GM12891 (cell line): ENCODE data around the gene FOXE3.

Source experiments
- POLR2A ChIP-seq: IDR thresholded peaks from 2 replicates; pipeline ENCODE4 v1.6.1; 2011; ENCODE audit warnings: low read depth, low read length, control low read depth
- SPI1 ChIP-seq: IDR thresholded peaks from 2 replicates; pipeline ENCODE4 v1.6.1; 2011; ENCODE audit warnings: low read depth, low read length, control low read depth

GRCh38 chr1:47452426-47452825 is 36.3 kb downstream of the FOXE3 start:
- TF ChIP-seq SPI1 (no peak), POLR2A (no peak)
